ENCODE results near the gene ZBTB11. TPM values are rescaled to one million over a fixed set of nuclear protein-coding genes. Genes with fewer than 3 reads are reported as not detected.

The ZBTB11 gene
- total and polyA plus RNA-seq, 10 of the 15 experiments (the other 5 are each of a cell fraction or from before 2014, with no cell fraction given) = 3.5 to 25.7 (median 18.0) TPM

DNA sequence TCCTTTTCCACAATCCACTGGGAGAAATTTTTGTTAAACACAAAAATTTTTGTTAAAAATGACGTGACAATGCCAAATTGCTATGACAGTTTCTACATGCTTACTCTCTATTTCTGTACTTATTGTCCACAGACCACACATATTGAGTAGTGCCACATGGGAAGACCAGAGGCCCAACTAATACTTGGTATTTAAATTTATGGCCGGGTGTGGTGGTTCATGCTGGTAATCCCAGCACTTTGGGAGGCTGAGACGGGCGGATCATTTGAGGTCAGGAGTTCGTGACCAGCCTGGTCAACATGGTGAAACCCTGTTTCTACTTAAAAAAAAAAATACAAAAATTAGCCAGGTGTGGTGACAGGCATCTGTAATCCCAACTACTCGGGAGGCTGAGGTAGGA is 20.3 kb downstream of the ZBTB11 start:
- SMC1A ChIA-PET (ENCODE audit: uncharacterized antibody, unreplicated experiment) = no interaction called here
- Histone ChIP-seq H4K20me1 (ENCODE audit: control insufficient read depth, insufficient read depth) (no peaks in the 10 kb centered on the region), H3K36me3 (ENCODE audit: control insufficient read depth in 2 of 2, insufficient read depth in 2 of 2, low read length in 1 of 2) (peaks cover 0 to 15% of the 10 kb centered on the region in 2 experiments), H2AFZ (ENCODE audit: control insufficient read depth, low read depth, low read length) (no peak overlapping the region), H3K9me3 (replicated peaks; ENCODE audit: control insufficient read depth, insufficient read depth, low read length) (no peaks in the 10 kb centered on the region), H3K9ac (ENCODE audit: control insufficient read depth, insufficient read depth, low read length) (no peak overlapping the region), H3K27me3 (replicated peaks in 1 of 2; ENCODE audit: control insufficient read depth in 2 of 2, insufficient read depth in 2 of 2, low read length in 1 of 2) (no peaks in the 10 kb centered on the region), H3K79me2 (ENCODE audit: control insufficient read depth, insufficient read depth, low read length) (no peaks in the 10 kb centered on the region), H3K27ac (ENCODE audit: control insufficient read depth, insufficient read depth) (no peak overlapping the region), H3K4me3 (no peak overlapping the region), H3K4me1 (ENCODE audit: control insufficient read depth, insufficient read depth, low read length) (no peaks in the 10 kb centered on the region), H3K4me2 (ENCODE audit: control insufficient read depth, insufficient read depth) (no peak overlapping the region)
- no peak for DNase-seq (ENCODE audit: low read depth, low spot score)
- CTCF ChIA-PET = no interaction called here
- no peak for FAIRE-seq
- BruUV-seq (replicated peaks) = no TSS peak
- WGBS (ENCODE audit: insufficient coverage, insufficient replicate concordance, low lambda C conversion rate, missing lambda C conversion rate) = 99% methylated on average over 6 of the region's 6 CpGs
- in situ Hi-C loops (cut with MboI) = no loop called here
- ATAC-seq = no peak
- TF ChIP-seq, protein P1, sequence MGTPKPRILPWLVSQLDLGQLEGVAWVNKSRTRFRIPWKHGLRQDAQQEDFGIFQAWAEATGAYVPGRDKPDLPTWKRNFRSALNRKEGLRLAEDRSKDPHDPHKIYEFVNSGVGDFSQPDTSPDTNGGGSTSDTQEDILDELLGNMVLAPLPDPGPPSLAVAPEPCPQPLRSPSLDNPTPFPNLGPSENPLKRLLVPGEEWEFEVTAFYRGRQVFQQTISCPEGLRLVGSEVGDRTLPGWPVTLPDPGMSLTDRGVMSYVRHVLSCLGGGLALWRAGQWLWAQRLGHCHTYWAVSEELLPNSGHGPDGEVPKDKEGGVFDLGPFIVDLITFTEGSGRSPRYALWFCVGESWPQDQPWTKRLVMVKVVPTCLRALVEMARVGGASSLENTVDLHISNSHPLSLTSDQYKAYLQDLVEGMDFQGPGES (IDR thresholded peaks at IDR 0.05) = no peak
- no peak for TF ChIP-seq PML (IDR thresholded peaks at IDR 0.05; ENCODE audit: low read length)
- no peak for TF ChIP-seq CHD2 (IDR thresholded peaks at IDR 0.05; ENCODE audit: borderline replicate concordance, low read depth, low read length)
- TF ChIP-seq RFX5 (IDR thresholded peaks at IDR 0.05; ENCODE audit: low read depth, low read length) = no peak
- TF ChIP-seq, protein P2, sequence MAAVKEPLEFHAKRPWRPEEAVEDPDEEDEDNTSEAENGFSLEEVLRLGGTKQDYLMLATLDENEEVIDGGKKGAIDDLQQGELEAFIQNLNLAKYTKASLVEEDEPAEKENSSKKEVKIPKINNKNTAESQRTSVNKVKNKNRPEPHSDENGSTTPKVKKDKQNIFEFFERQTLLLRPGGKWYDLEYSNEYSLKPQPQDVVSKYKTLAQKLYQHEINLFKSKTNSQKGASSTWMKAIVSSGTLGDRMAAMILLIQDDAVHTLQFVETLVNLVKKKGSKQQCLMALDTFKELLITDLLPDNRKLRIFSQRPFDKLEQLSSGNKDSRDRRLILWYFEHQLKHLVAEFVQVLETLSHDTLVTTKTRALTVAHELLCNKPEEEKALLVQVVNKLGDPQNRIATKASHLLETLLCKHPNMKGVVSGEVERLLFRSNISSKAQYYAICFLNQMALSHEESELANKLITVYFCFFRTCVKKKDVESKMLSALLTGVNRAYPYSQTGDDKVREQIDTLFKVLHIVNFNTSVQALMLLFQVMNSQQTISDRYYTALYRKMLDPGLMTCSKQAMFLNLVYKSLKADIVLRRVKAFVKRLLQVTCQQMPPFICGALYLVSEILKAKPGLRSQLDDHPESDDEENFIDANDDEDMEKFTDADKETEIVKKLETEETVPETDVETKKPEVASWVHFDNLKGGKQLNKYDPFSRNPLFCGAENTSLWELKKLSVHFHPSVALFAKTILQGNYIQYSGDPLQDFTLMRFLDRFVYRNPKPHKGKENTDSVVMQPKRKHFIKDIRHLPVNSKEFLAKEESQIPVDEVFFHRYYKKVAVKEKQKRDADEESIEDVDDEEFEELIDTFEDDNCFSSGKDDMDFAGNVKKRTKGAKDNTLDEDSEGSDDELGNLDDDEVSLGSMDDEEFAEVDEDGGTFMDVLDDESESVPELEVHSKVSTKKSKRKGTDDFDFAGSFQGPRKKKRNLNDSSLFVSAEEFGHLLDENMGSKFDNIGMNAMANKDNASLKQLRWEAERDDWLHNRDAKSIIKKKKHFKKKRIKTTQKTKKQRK (IDR thresholded peaks at IDR 0.05; ENCODE audit: low read depth, low read length) = no peak
- TF ChIP-seq IRF4 (IDR thresholded peaks at IDR 0.05; ENCODE audit: low read depth, low read length) = no peak
- TF ChIP-seq, protein P3, sequence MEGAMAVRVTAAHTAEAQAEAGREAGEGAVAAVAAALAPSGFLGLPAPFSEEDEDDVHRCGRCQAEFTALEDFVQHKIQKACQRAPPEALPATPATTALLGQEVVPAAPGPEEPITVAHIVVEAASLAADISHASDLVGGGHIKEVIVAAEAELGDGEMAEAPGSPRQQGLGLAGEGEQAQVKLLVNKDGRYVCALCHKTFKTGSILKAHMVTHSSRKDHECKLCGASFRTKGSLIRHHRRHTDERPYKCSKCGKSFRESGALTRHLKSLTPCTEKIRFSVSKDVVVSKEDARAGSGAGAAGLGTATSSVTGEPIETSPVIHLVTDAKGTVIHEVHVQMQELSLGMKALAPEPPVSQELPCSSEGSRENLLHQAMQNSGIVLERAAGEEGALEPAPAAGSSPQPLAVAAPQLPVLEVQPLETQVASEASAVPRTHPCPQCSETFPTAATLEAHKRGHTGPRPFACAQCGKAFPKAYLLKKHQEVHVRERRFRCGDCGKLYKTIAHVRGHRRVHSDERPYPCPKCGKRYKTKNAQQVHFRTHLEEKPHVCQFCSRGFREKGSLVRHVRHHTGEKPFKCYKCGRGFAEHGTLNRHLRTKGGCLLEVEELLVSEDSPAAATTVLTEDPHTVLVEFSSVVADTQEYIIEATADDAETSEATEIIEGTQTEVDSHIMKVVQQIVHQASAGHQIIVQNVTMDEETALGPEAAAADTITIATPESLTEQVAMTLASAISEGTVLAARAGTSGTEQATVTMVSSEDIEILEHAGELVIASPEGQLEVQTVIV (IDR thresholded peaks at IDR 0.05; ENCODE audit: borderline replicate concordance, partially characterized antibody) = no peak
- no peak for TF ChIP-seq SUZ12 (IDR thresholded peaks at IDR 0.05; ENCODE audit: unreplicated experiment)
- no peak for TF ChIP-seq SREBF1 (IDR thresholded peaks at IDR 0.05; ENCODE audit: low read length)
- TF ChIP-seq FOXK2 (IDR thresholded peaks at IDR 0.05) = no peak
- no peak for TF ChIP-seq CBX3 (IDR thresholded peaks at IDR 0.05; ENCODE audit: borderline replicate concordance, low read depth)
- TF ChIP-seq POU2F2 (IDR thresholded peaks at IDR 0.05; ENCODE audit: borderline replicate concordance, low read depth, low read length) = no peak
- RAD21 ChIA-PET (ENCODE audit: unreplicated experiment) = no interaction called here
- intact Hi-C loops (cut with micrococcal nuclease; ENCODE audit: unreplicated experiment) = no loop called here
- POLR2A ChIA-PET = no interaction called here
